SK-N-SH treated with all-trans-retinoic acid at 6 μM for 48 hours (cell line): ENCODE results near the gene GEMIN7.

Source experiments
- ATAC-seq: fragments of 200-7000 bp; cut with Tn5 transposase; 3 replicates; pipeline ENCODE4 v1.9.1; 2020; ENCODE audit warnings: mild to moderate bottlenecking, moderate library complexity
- ARNTL ChIP-seq: fragments of 450-650 bp; formaldehyde crosslinking; IDR thresholded peaks from 2 replicates; pipeline ENCODE4 v1.5.0; 2020; ENCODE audit warnings: low read depth, mild to moderate bottlenecking, moderate library complexity, borderline replicate concordance
- BACH2 ChIP-seq: fragments of 250-450 bp; sonication (Bioruptor Pico); IDR thresholded peaks from 2 replicates; pipeline ENCODE4 v1.9.0; 2021; ENCODE audit warnings: mild to moderate bottlenecking, borderline replicate concordance
- CREB5 ChIP-seq: fragments of 250-450 bp; sonication (Bioruptor Pico); IDR thresholded peaks from 2 replicates; pipeline ENCODE4 v1.5.1; 2020; ENCODE audit warnings: low read depth, mild to moderate bottlenecking, moderate library complexity
- CSRNP3 ChIP-seq: fragments of 250-450 bp; sonication (Bioruptor Pico); IDR thresholded peaks from 2 replicates; pipeline ENCODE4 v1.5.1; 2021; ENCODE audit warnings: mild to moderate bottlenecking, moderate library complexity
- ESRRG ChIP-seq: fragments of 250-450 bp; sonication (Bioruptor Pico); IDR thresholded peaks from 2 replicates; pipeline ENCODE4 v1.6.1; 2021; ENCODE audit warnings: mild to moderate bottlenecking
- PATZ1 ChIP-seq: fragments of 250-450 bp; sonication (Bioruptor Pico); IDR thresholded peaks from 2 replicates; pipeline ENCODE4 v1.8.0; 2020; ENCODE audit warnings: mild to moderate bottlenecking, moderate library complexity, borderline replicate concordance
- PPARA ChIP-seq: fragments of 250-450 bp; sonication (Bioruptor Pico); IDR thresholded peaks from 2 replicates; pipeline ENCODE4 v1.5.0; 2020; ENCODE audit warnings: mild to moderate bottlenecking, borderline replicate concordance
- RARB ChIP-seq: fragments of 250-450 bp; sonication (Bioruptor Pico); IDR thresholded peaks from 2 replicates; pipeline ENCODE4 v1.8.0; 2021; ENCODE audit warnings: mild to moderate bottlenecking, moderate library complexity
- SNAI2 ChIP-seq: fragments of 250-450 bp; sonication (Bioruptor Pico); IDR thresholded peaks from 2 replicates; pipeline ENCODE4 v1.5.0; 2020; ENCODE audit warnings: mild to moderate bottlenecking, moderate library complexity
- TOX ChIP-seq: fragments of 250-450 bp; sonication (Bioruptor Pico); IDR thresholded peaks from 2 replicates; pipeline ENCODE4 v1.8.0; 2021; ENCODE audit warnings: mild to moderate bottlenecking, moderate library complexity, borderline replicate concordance
- TSHZ2 ChIP-seq: fragments of 250-450 bp; sonication (Bioruptor Pico); IDR thresholded peaks from 2 replicates; pipeline ENCODE4 v1.5.0; 2020; ENCODE audit warnings: mild to moderate bottlenecking, moderate library complexity
- ZFP3 ChIP-seq: fragments of 250-450 bp; sonication (Bioruptor Pico); IDR thresholded peaks from 2 replicates; pipeline ENCODE4 v1.5.0; 2020; ENCODE audit warnings: mild to moderate bottlenecking, moderate library complexity
- ZFP30 ChIP-seq: fragments of 450-650 bp; formaldehyde crosslinking; IDR thresholded peaks from 2 replicates; pipeline ENCODE4 v1.5.0; 2022; ENCODE audit warnings: mild to moderate bottlenecking, moderate library complexity
- ZNF565 ChIP-seq: fragments of 450-650 bp; formaldehyde crosslinking; conservative IDR thresholded peaks from 2 replicates; pipeline ENCODE4 v1.5.0; 2020; ENCODE audit warnings: low read depth, mild to moderate bottlenecking, moderate library complexity
- ZNF70 ChIP-seq: fragments of 450-650 bp; formaldehyde crosslinking; IDR thresholded peaks from 2 replicates; pipeline ENCODE4 v1.5.0; 2020; ENCODE audit warnings: mild to moderate bottlenecking, moderate library complexity
- ZNF8 ChIP-seq: fragments of 450-650 bp; formaldehyde crosslinking; IDR thresholded peaks from 2 replicates; pipeline ENCODE4 v1.5.0; 2020; ENCODE audit warnings: mild to moderate bottlenecking, moderate library complexity
- TF ChIP-seq, protein P1 (sequence below): fragments of 250-450 bp; sonication (Bioruptor Pico); IDR thresholded peaks from 2 replicates; pipeline ENCODE4 v1.8.0; 2021; ENCODE audit warnings: low read depth, mild to moderate bottlenecking, moderate library complexity, borderline replicate concordance

Gene GEMIN7

GRCh38 chr19:45130888-45131615 lies 52.0 kb downstream of the GEMIN7 start:
- peak; percentile 58 for ATAC-seq

GRCh38 chr19:45133661-45134060 lies 54.6 kb downstream of the GEMIN7 start:
- no peak for ATAC-seq
- TF ChIP-seq ARNTL (CRISPR knock-in tag) (no peak), CREB5 (CRISPR knock-in tag) (no peak), TSHZ2 (no peak), ZNF565 (CRISPR knock-in tag) (no peak), BACH2 (no peak), SNAI2 (CRISPR knock-in tag) (no peak), ZNF8 (CRISPR knock-in tag) (no peak), TOX (no peak)
- TF ChIP-seq, protein P1, sequence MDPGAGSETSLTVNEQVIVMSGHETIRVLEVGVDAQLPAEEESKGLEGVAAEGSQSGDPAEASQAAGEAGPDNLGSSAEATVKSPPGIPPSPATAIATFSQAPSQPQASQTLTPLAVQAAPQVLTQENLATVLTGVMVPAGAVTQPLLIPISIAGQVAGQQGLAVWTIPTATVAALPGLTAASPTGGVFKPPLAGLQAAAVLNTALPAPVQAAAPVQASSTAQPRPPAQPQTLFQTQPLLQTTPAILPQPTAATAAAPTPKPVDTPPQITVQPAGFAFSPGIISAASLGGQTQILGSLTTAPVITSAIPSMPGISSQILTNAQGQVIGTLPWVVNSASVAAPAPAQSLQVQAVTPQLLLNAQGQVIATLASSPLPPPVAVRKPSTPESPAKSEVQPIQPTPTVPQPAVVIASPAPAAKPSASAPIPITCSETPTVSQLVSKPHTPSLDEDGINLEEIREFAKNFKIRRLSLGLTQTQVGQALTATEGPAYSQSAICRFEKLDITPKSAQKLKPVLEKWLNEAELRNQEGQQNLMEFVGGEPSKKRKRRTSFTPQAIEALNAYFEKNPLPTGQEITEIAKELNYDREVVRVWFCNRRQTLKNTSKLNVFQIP (CRISPR knock-in tag), result no peak

More at GRCh38 chr19:45130888-45131615, 52.0 kb downstream of the GEMIN7 start:
- TF ChIP-seq ESRRG (CRISPR knock-in tag), result no peak
- no peak for TF ChIP-seq ZFP3 (CRISPR knock-in tag)
- TF ChIP-seq PATZ1, result no peak
- TF ChIP-seq ZFP30 (CRISPR knock-in tag), result no peak
- TF ChIP-seq PPARA, result no peak
- no peak for TF ChIP-seq ZNF70 (CRISPR knock-in tag)
- TF ChIP-seq RARB (CRISPR knock-in tag), result no peak
- no peak for TF ChIP-seq CREB5 (CRISPR knock-in tag)
- TF ChIP-seq, protein P1 (CRISPR knock-in tag), result no peak
- no peak for TF ChIP-seq BACH2
- no peak for TF ChIP-seq SNAI2 (CRISPR knock-in tag)
- no peak for TF ChIP-seq TOX
- no peak for TF ChIP-seq CSRNP3 (CRISPR knock-in tag)
- TF ChIP-seq, all 23 proteins: peak for 0
